ENCODE results near the gene YTHDF1.
"Not testable (repeated sequence)": the region's sequence is repeated elsewhere in the genome, so short reads cannot be mapped to it uniquely, and the experiment has no call there.

The YTHDF1 gene

DNA sequence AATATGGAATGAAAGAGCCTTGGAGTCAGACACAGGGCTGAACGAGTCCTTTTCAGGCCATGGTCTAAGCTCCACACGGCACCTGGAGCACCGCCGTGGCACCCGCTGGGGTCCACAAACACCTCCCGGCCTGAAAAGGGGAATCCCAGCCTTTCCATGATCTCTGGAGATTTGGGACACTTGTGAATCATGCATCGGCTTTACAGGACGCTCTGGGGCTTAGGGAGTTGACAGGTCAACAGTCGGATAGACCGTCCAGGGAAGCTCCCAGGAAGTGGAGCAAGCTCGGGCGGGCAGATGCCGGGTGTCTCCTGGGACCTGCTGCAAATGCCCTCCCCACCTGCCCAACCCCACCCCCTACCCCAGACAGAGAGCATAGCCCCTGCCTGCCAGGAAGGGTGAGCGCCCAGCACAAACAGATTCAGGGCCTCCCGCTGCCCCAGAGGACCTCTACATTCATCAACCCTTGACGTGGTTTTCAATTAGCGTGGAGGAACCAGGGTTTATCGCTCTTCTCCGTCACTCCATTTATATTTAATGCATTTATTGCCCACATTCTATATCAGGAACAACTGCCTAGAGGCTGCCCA is 53.6 kb downstream of the YTHDF1 start:
- H3K27me3 ChIP-seq (ENCODE audit: insufficient read depth, poor library complexity, severe bottlenecking), result peaks cover 44% of the 10 kb centered on the region
- ATAC-seq (ENCODE audit: low read depth) (no peak), DNase-seq (ENCODE audit: low spot score) (peak; percentile 76)
- TF ChIP-seq, protein P1, sequence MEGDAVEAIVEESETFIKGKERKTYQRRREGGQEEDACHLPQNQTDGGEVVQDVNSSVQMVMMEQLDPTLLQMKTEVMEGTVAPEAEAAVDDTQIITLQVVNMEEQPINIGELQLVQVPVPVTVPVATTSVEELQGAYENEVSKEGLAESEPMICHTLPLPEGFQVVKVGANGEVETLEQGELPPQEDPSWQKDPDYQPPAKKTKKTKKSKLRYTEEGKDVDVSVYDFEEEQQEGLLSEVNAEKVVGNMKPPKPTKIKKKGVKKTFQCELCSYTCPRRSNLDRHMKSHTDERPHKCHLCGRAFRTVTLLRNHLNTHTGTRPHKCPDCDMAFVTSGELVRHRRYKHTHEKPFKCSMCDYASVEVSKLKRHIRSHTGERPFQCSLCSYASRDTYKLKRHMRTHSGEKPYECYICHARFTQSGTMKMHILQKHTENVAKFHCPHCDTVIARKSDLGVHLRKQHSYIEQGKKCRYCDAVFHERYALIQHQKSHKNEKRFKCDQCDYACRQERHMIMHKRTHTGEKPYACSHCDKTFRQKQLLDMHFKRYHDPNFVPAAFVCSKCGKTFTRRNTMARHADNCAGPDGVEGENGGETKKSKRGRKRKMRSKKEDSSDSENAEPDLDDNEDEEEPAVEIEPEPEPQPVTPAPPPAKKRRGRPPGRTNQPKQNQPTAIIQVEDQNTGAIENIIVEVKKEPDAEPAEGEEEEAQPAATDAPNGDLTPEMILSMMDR (IDR thresholded peaks at IDR 0.05; ENCODE audit: poor library complexity, severe bottlenecking), result no peak
- no peaks in the 10 kb centered on the region for H3K4me1 ChIP-seq (ENCODE audit: insufficient read depth, poor library complexity, severe bottlenecking)
- no peak overlapping the region for H3K27ac ChIP-seq (ENCODE audit: poor library complexity, severe bottlenecking)
- H3K9me3 ChIP-seq (ENCODE audit: severe bottlenecking), result no peaks in the 10 kb centered on the region
- H3K4me3 ChIP-seq (ENCODE audit: severe bottlenecking), result no peak overlapping the region
- H3K36me3 ChIP-seq (ENCODE audit: low read depth), result no peaks in the 10 kb centered on the region

DNA sequence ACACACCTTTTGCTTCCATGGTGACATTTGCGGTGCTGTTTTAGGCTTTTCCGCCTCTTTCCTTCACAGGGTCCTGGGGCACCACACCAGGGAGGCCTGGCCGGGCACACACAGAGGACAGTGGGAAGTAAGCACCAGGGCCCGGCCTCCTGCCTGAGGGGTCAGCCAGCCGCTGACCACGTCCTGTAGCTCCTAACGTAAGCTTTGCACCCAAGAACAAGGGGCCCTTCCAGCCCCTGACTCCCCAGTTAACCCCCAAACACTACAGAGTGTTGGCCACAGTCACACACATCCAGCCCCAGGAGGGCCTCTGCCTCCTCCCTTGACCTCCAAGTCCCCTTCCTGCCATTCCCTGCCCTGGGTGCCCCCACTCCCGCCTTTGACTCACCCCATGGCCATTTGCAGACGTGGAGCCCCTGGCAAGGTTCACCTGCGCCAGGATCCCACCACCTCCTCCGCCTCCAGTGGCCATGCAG is 54.7 kb downstream of the YTHDF1 start:
- ATAC-seq (ENCODE audit: low read depth), result no peak
- TF ChIP-seq, protein P1 (IDR thresholded peaks at IDR 0.05; ENCODE audit: poor library complexity, severe bottlenecking), result no peak
- no peaks in the 10 kb centered on the region for H3K9me3 ChIP-seq (ENCODE audit: severe bottlenecking)

DNA sequence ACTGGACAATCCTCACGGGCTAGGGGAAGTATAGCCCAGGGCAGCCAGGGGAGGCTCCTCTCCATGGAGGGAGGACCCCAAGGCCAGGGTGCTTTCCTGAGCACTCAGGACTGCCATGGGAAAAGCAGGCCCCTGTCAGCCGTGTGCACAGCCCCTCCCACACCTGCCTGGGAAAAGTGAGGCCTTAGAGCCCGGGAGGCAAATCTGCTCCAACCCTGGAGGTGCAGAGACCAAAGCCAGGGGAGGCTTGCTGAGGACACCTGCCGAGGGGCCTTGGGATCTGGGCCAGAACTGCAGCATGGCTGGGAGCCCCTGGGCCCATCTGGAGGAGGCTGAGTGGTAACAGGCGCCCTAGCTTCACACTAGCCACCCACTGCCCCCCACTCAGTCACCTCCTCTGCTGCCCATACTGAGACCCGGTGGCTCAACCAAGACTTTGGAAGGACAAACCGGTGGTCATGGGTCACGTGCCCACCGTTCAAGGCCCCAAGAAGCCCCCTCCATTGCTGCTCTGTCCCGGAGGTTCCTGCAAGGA is 55.2 kb downstream of the YTHDF1 start:
- TF ChIP-seq, protein P1 (IDR thresholded peaks at IDR 0.05; ENCODE audit: poor library complexity, severe bottlenecking), result no peak
- peaks cover 55% of the 10 kb centered on the region for H3K27me3 ChIP-seq (ENCODE audit: insufficient read depth, poor library complexity, severe bottlenecking)
- no peak overlapping the region for H3K27ac ChIP-seq (ENCODE audit: poor library complexity, severe bottlenecking)
- DNase-seq (ENCODE audit: low spot score) (peak; percentile 73), ATAC-seq (ENCODE audit: low read depth) (no peak)
- H3K9me3 ChIP-seq (ENCODE audit: severe bottlenecking), result no peaks in the 10 kb centered on the region
- H3K36me3 ChIP-seq (ENCODE audit: low read depth), result no peaks in the 10 kb centered on the region
- no peak overlapping the region for H3K4me3 ChIP-seq (ENCODE audit: severe bottlenecking)
- H3K4me1 ChIP-seq (ENCODE audit: insufficient read depth, poor library complexity, severe bottlenecking), result no peaks in the 10 kb centered on the region

More for the DNA sequence above, 54.7 kb downstream of the YTHDF1 start:
- no peak overlapping the region for H3K27ac ChIP-seq (ENCODE audit: poor library complexity, severe bottlenecking)
- H3K4me3 ChIP-seq (ENCODE audit: severe bottlenecking), result no peak overlapping the region
- peak; percentile 75 for DNase-seq (ENCODE audit: low spot score)
- peaks cover 50% of the 10 kb centered on the region for H3K27me3 ChIP-seq (ENCODE audit: insufficient read depth, poor library complexity, severe bottlenecking)
- no peaks in the 10 kb centered on the region for H3K36me3 ChIP-seq (ENCODE audit: low read depth)
- no peaks in the 10 kb centered on the region for H3K4me1 ChIP-seq (ENCODE audit: insufficient read depth, poor library complexity, severe bottlenecking)

DNA sequence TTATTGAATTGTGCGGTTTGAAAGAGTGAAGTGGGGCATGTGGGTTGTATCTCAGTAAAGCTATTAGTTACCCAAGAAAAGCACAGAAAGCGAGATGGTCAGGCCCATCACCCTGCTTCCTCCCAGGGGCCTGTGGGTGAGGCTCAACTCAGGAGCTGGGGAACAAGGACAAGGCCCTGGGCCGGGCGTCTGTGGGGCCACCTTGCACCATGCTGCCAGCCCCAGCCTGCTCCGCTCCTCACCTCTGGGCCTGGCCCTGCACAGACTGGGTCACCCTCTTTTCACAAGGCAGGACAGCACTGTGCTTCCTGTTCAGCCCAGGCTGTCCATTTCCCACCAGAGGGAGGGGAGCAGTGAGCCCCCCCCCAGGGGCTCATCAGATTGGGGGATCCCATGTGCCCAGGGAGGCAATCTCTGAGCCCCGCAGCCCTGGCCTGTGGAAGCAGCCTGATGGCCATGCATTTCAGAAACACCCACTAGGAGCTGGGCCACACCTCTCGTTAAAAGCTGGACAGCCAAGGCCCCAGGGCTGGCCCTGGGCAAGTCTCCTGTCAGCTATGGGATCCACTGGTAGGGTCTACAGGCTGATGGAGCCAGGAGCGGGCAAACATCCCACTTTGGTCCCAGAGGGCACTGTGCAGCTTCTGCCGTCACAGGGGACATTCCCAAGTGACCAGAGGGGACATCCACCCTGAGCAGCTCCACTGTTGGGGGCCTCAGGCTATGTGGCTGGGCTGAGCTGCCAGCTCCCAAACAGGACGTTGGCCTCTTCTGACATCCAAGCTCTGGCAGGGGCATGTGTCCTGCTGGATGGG is 55.9 kb downstream of the YTHDF1 start:
- Histone ChIP-seq H3K27ac (ENCODE audit: poor library complexity, severe bottlenecking) (no peak overlapping the region), H3K36me3 (ENCODE audit: low read depth) (no peaks in the 10 kb centered on the region), H3K27me3 (ENCODE audit: insufficient read depth, poor library complexity, severe bottlenecking) (peaks cover 61% of the 10 kb centered on the region), H3K9me3 (ENCODE audit: severe bottlenecking) (no peaks in the 10 kb centered on the region), H3K4me3 (ENCODE audit: severe bottlenecking) (no peak overlapping the region), H3K4me1 (ENCODE audit: insufficient read depth, poor library complexity, severe bottlenecking) (no peaks in the 10 kb centered on the region)
- TF ChIP-seq, protein P1 (IDR thresholded peaks at IDR 0.05; ENCODE audit: poor library complexity, severe bottlenecking), result no peak
- ATAC-seq (ENCODE audit: low read depth) (no peak), DNase-seq (ENCODE audit: low spot score) (peak; percentile 77)

DNA sequence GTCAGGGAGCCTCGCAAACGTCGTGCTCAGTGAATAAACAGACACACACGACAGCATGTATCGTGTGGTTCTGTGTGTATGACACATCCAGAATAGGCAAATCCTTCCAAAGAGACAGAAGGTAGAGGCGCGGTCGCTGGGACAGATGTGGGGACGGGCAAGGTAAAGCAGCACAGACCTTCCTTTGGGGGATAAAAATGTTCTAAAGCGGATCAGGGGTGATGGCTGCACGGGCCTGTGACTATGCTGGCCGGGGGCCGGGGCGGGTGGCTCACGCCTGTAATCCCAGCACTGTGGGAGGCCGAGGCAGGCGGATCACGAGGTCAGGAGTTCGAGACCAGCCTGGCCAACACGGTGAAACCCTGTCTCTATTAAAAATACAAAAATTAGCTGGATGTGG is 56.7 kb downstream of the YTHDF1 start:
- not testable (repeated sequence) for ATAC-seq (ENCODE audit: low read depth)
- H3K27me3 ChIP-seq (ENCODE audit: insufficient read depth, poor library complexity, severe bottlenecking), result peaks cover 62% of the 10 kb centered on the region

More for the DNA sequence above, 56.7 kb downstream of the YTHDF1 start:
- DNase-seq (ENCODE audit: low spot score), result peak; percentile 74
- H3K4me1 ChIP-seq (ENCODE audit: insufficient read depth, poor library complexity, severe bottlenecking); H3K9me3 ChIP-seq (ENCODE audit: severe bottlenecking); H3K4me3 ChIP-seq (ENCODE audit: severe bottlenecking); H3K27ac ChIP-seq (ENCODE audit: poor library complexity, severe bottlenecking); H3K36me3 ChIP-seq (ENCODE audit: low read depth): not testable (repeated sequence)

All from RWPE2 (cell line).